Loucy (cell line): ENCODE results near the gene ZSCAN5B.

ENCODE experiments used
- EZH2phosphoT487 ChIP-seq: fragments of 200-600 bp; IDR thresholded peaks from 2 replicates; pipeline ENCODE4 v1.6.1; 2018; ENCODE audit warnings: antibody characterized with exemption, mild to moderate bottlenecking, moderate library complexity, borderline replicate concordance
- TF ChIP-seq, protein P1 (sequence below): fragments of 200-600 bp; sonication (generic); conservative IDR thresholded peaks from 2 replicates; pipeline ENCODE4 v1.5.1; 2014; ENCODE audit warnings: mild to moderate bottlenecking, antibody characterized with exemption, low read length

DNA sequence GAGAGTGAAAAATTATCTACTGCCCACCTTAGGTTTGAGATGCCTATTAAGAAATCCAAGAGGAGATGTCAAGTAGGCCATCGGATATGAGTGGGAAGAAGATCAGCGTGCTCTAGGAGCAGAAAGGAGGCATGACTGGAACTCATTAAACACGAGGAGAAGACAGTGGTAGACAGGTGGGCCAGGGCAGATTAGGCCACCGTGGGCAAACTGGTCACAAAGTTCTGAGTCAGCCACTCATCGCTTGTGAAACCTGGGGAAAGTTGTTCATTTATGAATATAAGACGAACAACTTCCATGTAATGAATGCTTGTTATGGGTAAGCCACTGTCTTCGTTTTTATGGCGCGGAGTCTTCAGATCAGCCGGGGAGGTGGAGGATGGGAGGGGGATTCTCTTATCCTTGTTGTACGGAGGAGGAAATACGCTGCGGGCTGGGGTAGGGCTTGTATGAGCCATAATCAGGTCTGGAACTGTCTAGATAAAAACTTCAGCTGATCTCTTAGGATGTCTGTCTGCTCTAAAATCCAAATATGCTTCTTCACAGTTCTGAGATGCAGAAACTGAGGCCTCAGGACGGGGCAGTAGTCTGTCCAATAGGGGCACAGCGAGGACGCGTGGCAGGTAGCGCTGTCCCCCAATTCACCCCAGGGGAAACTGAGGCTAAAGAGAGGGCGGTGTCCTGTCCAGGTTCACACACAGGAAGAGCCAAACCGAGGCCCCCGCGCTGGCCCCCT, 57.6 kb downstream of the ZSCAN5B start:
- TF ChIP-seq, protein P1, sequence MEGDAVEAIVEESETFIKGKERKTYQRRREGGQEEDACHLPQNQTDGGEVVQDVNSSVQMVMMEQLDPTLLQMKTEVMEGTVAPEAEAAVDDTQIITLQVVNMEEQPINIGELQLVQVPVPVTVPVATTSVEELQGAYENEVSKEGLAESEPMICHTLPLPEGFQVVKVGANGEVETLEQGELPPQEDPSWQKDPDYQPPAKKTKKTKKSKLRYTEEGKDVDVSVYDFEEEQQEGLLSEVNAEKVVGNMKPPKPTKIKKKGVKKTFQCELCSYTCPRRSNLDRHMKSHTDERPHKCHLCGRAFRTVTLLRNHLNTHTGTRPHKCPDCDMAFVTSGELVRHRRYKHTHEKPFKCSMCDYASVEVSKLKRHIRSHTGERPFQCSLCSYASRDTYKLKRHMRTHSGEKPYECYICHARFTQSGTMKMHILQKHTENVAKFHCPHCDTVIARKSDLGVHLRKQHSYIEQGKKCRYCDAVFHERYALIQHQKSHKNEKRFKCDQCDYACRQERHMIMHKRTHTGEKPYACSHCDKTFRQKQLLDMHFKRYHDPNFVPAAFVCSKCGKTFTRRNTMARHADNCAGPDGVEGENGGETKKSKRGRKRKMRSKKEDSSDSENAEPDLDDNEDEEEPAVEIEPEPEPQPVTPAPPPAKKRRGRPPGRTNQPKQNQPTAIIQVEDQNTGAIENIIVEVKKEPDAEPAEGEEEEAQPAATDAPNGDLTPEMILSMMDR: no peak
- no peak for TF ChIP-seq EZH2phosphoT487
